Measurements from ENCODE around the gene GPHA2. TPM values are rescaled to one million over a fixed set of nuclear protein-coding genes. Genes with fewer than 3 reads are reported as not detected.

The GPHA2 gene
- total RNA-seq, 1 donor from 2014 or later: not detected

DNA sequence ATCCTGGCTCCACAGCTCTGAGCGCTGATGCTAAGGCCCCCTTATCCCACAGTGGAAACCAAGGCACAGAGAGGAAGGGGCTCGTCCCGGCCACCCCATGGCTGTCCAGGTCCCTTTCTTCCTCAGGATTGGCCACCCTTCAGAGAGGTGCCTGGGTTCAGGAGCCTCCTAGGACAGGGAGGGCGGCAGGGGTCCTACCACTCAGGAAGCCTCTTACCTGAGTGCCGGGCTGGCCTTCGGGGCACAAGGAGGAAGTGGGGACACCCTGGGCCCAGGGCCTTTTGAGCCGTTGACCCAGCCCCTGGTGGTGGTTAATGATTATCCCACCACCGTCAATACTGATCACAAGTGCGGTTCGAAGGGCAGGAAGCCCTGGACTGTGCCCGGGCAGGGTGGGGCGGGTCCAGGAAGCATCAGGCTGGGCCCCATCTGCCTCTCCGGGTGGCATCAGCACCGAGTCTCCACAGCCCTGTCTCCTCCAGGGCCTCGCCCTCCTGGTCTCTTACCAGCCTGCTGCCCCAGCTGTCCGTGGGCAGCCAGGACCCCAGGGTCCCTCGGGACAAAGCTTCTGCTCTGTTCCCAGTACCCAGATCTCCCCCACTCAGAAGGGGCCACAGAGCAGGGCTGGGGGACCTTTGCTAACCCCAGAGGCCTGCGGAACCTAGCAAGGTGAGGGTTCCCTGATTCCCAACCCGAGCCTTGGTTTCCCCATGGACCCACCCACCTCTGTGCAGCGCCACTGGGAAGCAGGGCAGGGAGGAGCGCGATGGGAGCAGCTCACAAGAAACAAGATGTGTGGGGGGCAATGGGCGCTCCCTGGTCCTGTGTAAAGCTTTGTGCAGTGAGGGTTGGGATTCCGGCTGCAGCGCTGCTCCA lies 42.3 kb downstream of the GPHA2 start:
- H3K27ac ChIP-seq: no peak overlapping the region
- H3K4me3 ChIP-seq: no peak overlapping the region
- H3K9me3 ChIP-seq: no peaks in the 10 kb centered on the region
- no peak for DNase-seq (ENCODE audit: low spot score in 2 of 2)
- peaks cover 26 to 36% of the 10 kb centered on the region in 2 donors for H3K36me3 ChIP-seq
- no peaks in the 10 kb centered on the region for H3K4me1 ChIP-seq
- H3K27me3 ChIP-seq: no peaks in the 10 kb centered on the region
- intact Hi-C loops (cut with DNase I): loop anchor here (1.0 kb wide), 1 partner anchor 46 kb away; no protein-coding TSS in a partner anchor
- TF ChIP-seq, protein P1, sequence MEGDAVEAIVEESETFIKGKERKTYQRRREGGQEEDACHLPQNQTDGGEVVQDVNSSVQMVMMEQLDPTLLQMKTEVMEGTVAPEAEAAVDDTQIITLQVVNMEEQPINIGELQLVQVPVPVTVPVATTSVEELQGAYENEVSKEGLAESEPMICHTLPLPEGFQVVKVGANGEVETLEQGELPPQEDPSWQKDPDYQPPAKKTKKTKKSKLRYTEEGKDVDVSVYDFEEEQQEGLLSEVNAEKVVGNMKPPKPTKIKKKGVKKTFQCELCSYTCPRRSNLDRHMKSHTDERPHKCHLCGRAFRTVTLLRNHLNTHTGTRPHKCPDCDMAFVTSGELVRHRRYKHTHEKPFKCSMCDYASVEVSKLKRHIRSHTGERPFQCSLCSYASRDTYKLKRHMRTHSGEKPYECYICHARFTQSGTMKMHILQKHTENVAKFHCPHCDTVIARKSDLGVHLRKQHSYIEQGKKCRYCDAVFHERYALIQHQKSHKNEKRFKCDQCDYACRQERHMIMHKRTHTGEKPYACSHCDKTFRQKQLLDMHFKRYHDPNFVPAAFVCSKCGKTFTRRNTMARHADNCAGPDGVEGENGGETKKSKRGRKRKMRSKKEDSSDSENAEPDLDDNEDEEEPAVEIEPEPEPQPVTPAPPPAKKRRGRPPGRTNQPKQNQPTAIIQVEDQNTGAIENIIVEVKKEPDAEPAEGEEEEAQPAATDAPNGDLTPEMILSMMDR (IDR thresholded peaks at IDR 0.05): no peak

DNA sequence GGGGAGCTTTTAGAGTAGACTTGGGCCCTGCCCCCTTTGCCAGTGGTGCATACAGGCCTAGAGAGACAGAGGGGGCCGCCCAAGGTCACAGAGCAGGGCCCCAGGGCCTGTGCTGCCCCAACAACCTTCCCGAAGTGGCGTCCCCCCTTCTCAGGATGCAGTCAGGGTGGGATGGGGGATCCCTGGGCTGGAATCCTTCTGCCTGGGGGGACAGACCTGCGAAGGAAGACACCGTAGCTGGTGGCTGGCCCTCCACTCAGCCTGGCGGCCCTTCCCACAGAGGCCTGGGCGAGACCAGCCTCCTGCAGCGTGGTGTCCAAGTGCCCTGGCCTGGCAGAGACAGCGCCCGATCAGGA lies 42.9 kb downstream of the GPHA2 start:
- TF ChIP-seq, protein P1 (IDR thresholded peaks at IDR 0.05): no peak
- Histone ChIP-seq H3K36me3 (peaks cover 23 to 29% of the 10 kb centered on the region in 2 donors), H3K27me3 (no peaks in the 10 kb centered on the region), H3K9me3 (no peaks in the 10 kb centered on the region), H3K27ac (no peak overlapping the region), H3K4me1 (peaks cover under 1 to 3% of the 10 kb centered on the region in 2 donors), H3K4me3 (no peak overlapping the region)
- intact Hi-C loops (cut with DNase I): no loop called here
- no peak for DNase-seq (ENCODE audit: low spot score in 2 of 2)

DNA sequence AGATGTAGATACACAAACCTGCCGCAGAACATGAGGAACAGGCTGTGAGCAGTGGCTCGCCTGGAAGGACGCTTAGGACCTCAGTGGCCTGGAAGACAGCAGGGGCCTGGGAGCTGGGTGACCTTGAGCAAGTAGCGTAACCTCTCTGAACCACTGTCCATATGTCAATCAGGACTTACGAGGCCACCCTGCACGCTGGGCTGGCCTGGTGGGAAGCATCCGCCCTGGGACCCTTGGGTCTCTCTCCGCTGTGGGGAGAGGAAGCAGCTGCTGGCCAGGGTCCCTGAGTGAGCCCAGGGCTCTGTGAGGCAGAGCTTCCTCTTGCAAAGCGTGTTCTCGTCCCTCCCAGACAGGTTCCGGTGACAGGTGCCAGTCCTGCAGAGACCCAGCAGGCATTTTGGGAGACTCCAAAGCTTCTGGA lies 43.3 kb downstream of the GPHA2 start:
- TF ChIP-seq, protein P1 (IDR thresholded peaks at IDR 0.05): no peak
- intact Hi-C loops (cut with DNase I): no loop called here
- H3K4me1 ChIP-seq: peaks cover 4 to 5% of the 10 kb centered on the region in 2 donors
- H3K36me3 ChIP-seq: peaks cover 19 to 25% of the 10 kb centered on the region in 2 donors
- H3K27ac ChIP-seq: no peak overlapping the region
- no peak for DNase-seq (ENCODE audit: low spot score in 2 of 2)
- no peaks in the 10 kb centered on the region for H3K9me3 ChIP-seq
- H3K4me3 ChIP-seq: no peak overlapping the region
- no peaks in the 10 kb centered on the region for H3K27me3 ChIP-seq

DNA sequence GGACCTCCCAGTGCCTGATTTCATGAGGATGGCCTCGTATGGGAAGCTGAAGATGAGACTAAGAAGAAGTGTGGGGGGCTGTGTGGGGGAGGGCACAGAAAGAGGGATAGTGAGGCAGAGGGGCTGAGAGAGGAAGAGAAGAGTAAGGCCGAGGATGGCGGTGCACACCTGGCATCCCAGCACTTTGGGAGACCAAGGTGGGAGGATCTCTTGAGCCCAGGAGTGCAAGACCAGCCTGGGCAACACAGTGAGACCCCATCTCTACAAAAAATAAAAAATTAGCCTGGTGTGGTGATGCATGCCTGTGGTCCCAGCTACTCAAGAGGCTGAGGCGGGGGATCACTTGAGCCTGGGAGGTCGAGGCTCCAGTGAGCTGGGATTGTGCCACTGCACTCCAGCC lies 43.8 kb downstream of the GPHA2 start:
- Histone ChIP-seq H3K36me3 (peaks cover 13 to 20% of the 10 kb centered on the region in 2 donors), H3K27ac (no peak overlapping the region), H3K27me3 (no peaks in the 10 kb centered on the region), H3K9me3 (no peaks in the 10 kb centered on the region), H3K4me3 (no peak overlapping the region), H3K4me1 (peaks cover 5% of the 10 kb centered on the region in 2 donors)
- intact Hi-C loops (cut with DNase I): no loop called here
- no peak for DNase-seq (ENCODE audit: low spot score in 2 of 2)
- TF ChIP-seq, protein P1 (IDR thresholded peaks at IDR 0.05): no peak

DNA sequence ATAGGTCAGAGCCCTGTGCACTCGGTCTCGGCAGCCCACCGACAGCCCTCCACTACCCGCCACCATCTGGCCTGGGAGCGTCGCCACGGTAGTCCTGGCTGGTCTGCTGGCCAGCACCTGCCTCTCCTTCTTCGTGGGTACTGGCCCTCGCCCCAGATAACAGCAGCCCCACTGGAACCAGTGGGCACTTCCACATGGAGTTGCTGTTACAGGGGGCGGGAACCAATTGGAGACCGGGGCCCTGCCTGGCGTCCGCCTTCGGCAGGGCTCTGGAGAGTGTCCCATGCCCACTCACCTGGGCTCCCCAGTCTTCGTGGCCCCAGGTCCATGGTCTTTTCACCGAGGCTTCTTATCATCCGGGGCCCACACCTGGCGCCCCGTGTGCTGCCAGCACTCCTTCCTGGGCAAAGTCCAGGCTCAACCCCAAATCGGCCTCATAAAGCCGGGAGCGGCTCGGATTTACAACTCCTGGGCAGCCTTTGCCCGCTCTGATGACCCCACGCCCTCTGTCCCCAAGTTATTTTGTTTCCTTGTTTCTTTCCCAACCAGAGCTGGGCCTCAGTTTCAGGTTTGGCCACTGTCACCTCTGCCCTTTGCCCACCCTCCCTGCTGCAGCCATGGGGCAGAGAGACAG lies 44.4 kb downstream of the GPHA2 start:
- no peak overlapping the region for H3K4me3 ChIP-seq
- DNase-seq (ENCODE audit: low spot score in 2 of 2): no peak
- TF ChIP-seq, protein P1 (IDR thresholded peaks at IDR 0.05): no peak
- intact Hi-C loops (cut with DNase I): no loop called here
- peaks cover 5% of the 10 kb centered on the region in 2 donors for H3K4me1 ChIP-seq
- no peaks in the 10 kb centered on the region for H3K9me3 ChIP-seq
- H3K27me3 ChIP-seq: no peaks in the 10 kb centered on the region
- H3K36me3 ChIP-seq: peaks cover 10 to 15% of the 10 kb centered on the region in 2 donors
- H3K27ac ChIP-seq: no peak overlapping the region
